ENCODE data around the gene SYNPO2L. TPM values are rescaled to one million over a fixed set of nuclear protein-coding genes. Genes with fewer than 3 reads are reported as not detected.

The SYNPO2L gene, protein sequence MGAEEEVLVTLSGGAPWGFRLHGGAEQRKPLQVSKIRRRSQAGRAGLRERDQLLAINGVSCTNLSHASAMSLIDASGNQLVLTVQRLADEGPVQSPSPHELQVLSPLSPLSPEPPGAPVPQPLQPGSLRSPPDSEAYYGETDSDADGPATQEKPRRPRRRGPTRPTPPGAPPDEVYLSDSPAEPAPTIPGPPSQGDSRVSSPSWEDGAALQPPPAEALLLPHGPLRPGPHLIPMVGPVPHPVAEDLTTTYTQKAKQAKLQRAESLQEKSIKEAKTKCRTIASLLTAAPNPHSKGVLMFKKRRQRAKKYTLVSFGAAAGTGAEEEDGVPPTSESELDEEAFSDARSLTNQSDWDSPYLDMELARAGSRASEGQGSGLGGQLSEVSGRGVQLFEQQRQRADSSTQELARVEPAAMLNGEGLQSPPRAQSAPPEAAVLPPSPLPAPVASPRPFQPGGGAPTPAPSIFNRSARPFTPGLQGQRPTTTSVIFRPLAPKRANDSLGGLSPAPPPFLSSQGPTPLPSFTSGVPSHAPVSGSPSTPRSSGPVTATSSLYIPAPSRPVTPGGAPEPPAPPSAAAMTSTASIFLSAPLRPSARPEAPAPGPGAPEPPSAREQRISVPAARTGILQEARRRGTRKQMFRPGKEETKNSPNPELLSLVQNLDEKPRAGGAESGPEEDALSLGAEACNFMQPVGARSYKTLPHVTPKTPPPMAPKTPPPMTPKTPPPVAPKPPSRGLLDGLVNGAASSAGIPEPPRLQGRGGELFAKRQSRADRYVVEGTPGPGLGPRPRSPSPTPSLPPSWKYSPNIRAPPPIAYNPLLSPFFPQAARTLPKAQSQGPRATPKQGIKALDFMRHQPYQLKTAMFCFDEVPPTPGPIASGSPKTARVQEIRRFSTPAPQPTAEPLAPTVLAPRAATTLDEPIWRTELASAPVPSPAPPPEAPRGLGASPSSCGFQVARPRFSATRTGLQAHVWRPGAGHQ
- total RNA-seq: under 0.01 TPM in 1 of 2 replicates, not detected in the other

DNA sequence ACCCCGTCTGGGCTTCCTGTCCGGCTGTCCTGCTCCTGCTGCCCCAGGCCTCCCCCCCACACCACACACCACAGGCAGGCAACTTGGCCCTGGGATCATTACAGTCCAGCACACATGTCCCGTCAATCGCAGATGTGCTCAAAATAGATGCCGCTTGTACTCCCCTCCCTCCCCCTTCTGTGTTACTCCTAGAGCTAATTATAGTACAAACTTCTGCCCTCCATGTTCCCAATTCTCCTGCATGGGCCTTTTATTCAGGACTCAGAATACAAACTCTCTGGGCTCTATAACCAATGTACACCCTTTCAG, at the start of gene SYNPO2L:
Gene SYNPO2L (minus strand): TSS at position 40 of the 309 bp plus-strand sequence. CDS start 107 bp downstream, outside the sequence.

GRCh38 chr10:73697675-73698159, 41.9 kb upstream of the SYNPO2L start, which contains the start of gene AGAP5:
AGAP5 (minus strand) TSS chr10:73698109; CDS start chr10:73697755, 354 bp downstream.

GRCh38 chr10:73641328-73642060, 14.3 kb downstream of the SYNPO2L start, which contains the start of gene MYOZ1:
MYOZ1 (minus strand) TSS chr10:73641474; CDS start chr10:73640017, 1,457 bp downstream.

Other genes starting within 250 kb of the SYNPO2L start
- 56.3 and 77.1 TPM in 2 replicates for gene ANXA7, start 242.0 kb downstream of the SYNPO2L start, total RNA-seq
- gene MSS51, start 222.5 kb downstream of the SYNPO2L start, total RNA-seq: 0.49 and 1.4 TPM in 2 replicates
- gene PPP3CB, start 160.0 kb downstream of the SYNPO2L start, total RNA-seq: 10.5 and 22.8 TPM in 2 replicates
- 6.5 and 15.8 TPM in 2 replicates for gene USP54, start 64.7 kb downstream of the SYNPO2L start, total RNA-seq
- not detected in 2 replicates for gene MYOZ1, start 14.6 kb downstream of the SYNPO2L start, total RNA-seq
- gene AGAP5, start 42.1 kb upstream of the SYNPO2L start, total RNA-seq: 0.81 and 4.0 TPM in 2 replicates
- 46.6 and 115 TPM in 2 replicates for gene SEC24C, start 88.3 kb upstream of the SYNPO2L start, total RNA-seq
- 19.6 and 23.0 TPM in 2 replicates for gene CHCHD1, start 126.0 kb upstream of the SYNPO2L start, total RNA-seq
- 31.6 and 71.6 TPM in 2 replicates for gene ZSWIM8, start 129.6 kb upstream of the SYNPO2L start, total RNA-seq
- gene NDST2, start 155.6 kb upstream of the SYNPO2L start, total RNA-seq: 5.5 and 17.4 TPM in 2 replicates
- gene CAMK2G, start 218.5 kb upstream of the SYNPO2L start, total RNA-seq: 25.4 and 30.6 TPM in 2 replicates

Data from bladder microvascular endothelial cell (primary cell).